ENCODE results near the gene FAM131B. TPM values are rescaled to one million over a fixed set of nuclear protein-coding genes. Genes with fewer than 3 reads are reported as not detected.

Gene FAM131B
- total and polyA plus RNA-seq, 9 of the 15 experiments (the other 6 are each of a cell fraction or from before 2014, with no cell fraction given): 0.03 to 0.04 TPM; not detected in 7

- TF ChIP-seq CBX1 (IDR thresholded peaks at IDR 0.05; ENCODE audit: low read depth): no peak
- peak; percentile 83; the same call in 1 of the 2 replicates for TF ChIP-seq STAT5A (IDR thresholded peaks at IDR 0.05; ENCODE audit: borderline replicate concordance, low read length)
- no peak for TF ChIP-seq ZBTB33 (CRISPR knock-in tag; IDR thresholded peaks at IDR 0.05)
- TF ChIP-seq GTF2E2 (tag; IDR thresholded peaks at IDR 0.05): no peak
- TF ChIP-seq NR2F6 (CRISPR knock-in tag; IDR thresholded peaks at IDR 0.05): no peak
- TF ChIP-seq TRIM25 (IDR thresholded peaks at IDR 0.05; ENCODE audit: borderline replicate concordance): no peak
- TF ChIP-seq MTA3 (IDR thresholded peaks at IDR 0.05; ENCODE audit: borderline replicate concordance): no peak
- TF ChIP-seq CREBBP (IDR thresholded peaks at IDR 0.05; ENCODE audit: low read depth, low read length): no peak
- TF ChIP-seq ZNF124 (CRISPR knock-in tag; IDR thresholded peaks at IDR 0.05): no peak
- TF ChIP-seq ZC3H11A (IDR thresholded peaks at IDR 0.05; ENCODE audit: low read depth, low read length): no peak
- no peak for TF ChIP-seq ZNF699 (CRISPR knock-in tag; IDR thresholded peaks at IDR 0.05; ENCODE audit: insufficient replicate concordance)
- no peak for TF ChIP-seq ZNF780A (CRISPR knock-in tag; IDR thresholded peaks at IDR 0.05)
- TF ChIP-seq ZZZ3 (IDR thresholded peaks at IDR 0.05): no peak
- TF ChIP-seq ZNF561 (CRISPR knock-in tag; conservative IDR thresholded peaks at IDR 0.05): no peak
- TF ChIP-seq FOXK2 (conservative IDR thresholded peaks at IDR 0.05 in 1 of 2, IDR thresholded peaks at IDR 0.05 in 1 of 2; ENCODE audit: low read depth in 2 of 2): peak in 1 of 2 experiments; percentile 33; a peak in 1 of 4 replicates
- TF ChIP-seq MAX (CRISPR knock-in tag; IDR thresholded peaks at IDR 0.05): no peak
- peak; percentile 45; the same call in 1 of the 2 replicates for TF ChIP-seq SPI1 (IDR thresholded peaks at IDR 0.05; ENCODE audit: borderline replicate concordance, low read depth, low read length)
- TF ChIP-seq ARID3B (CRISPR knock-in tag; IDR thresholded peaks at IDR 0.05; ENCODE audit: borderline replicate concordance): no peak
- no peak for TF ChIP-seq NFE2 (IDR thresholded peaks at IDR 0.05; ENCODE audit: low read depth)
- no peak for TF ChIP-seq HDAC6 (IDR thresholded peaks at IDR 0.05; ENCODE audit: low read depth, low read length)
- TF ChIP-seq HBP1 (CRISPR knock-in tag; IDR thresholded peaks at IDR 0.05): peak; percentile 97
Measured at GRCh38 chr7:143384661-143385631, 22.4 kb upstream of the FAM131B start (continued).
